A549 treated with DMSO at 1 μM for 4 hours (cell line): Measurements from ENCODE around the gene CHST13. TPM values are rescaled to one million over a fixed set of nuclear protein-coding genes. Genes with fewer than 3 reads are reported as not detected.

Experiments used
- total RNA-seq: library from RNA; stranded (reverse); fragments of 200-300 nt; extraction: Qiagen RNA extraction; gene quantifications from 5 replicates; pipeline ENCODE4 v1.2.3, GENCODE V29; 2022; ENCODE audit warnings: low read depth

The CHST13 gene
- total RNA-seq: 0.25 to 1.0 TPM (median 0.67 TPM) in 5 replicates

GRCh38 chr3:126523745-126524428 is at the start of gene CHST13:
CHST13 (plus strand) TSS chr3:126524155; CDS start chr3:126524333, 178 bp downstream.

GRCh38 chr3:126475413-126476114 is 48.4 kb upstream of the CHST13 start, which contains the start of gene ZXDC:
ZXDC (minus strand) TSS chr3:126475891; CDS start chr3:126475865, 26 bp downstream.

GRCh38 chr3:126517291-126517951 is 6.5 kb upstream of the CHST13 start, which contains the start of gene UROC1:
UROC1 (minus strand) TSS chr3:126517773; CDS start chr3:126517719, 54 bp downstream.

GRCh38 chr3:126558336-126559071 is 34.5 kb downstream of the CHST13 start, which contains the start of gene C3orf22:
C3orf22 (minus strand) TSS chr3:126558932; CDS start chr3:126553390, 5,542 bp downstream.

Other genes starting within 250 kb of the CHST13 start
- gene KLF15, start 166.7 kb upstream of the CHST13 start, total RNA-seq: 0.06 to 0.08 TPM (median 0.08 TPM) in 5 replicates
- not detected in 5 replicates for gene CFAP100, start 129.2 kb upstream of the CHST13 start, total RNA-seq
- 6.8 to 9.2 TPM (median 8.3 TPM) in 5 replicates for gene ZXDC, start 48.3 kb upstream of the CHST13 start, total RNA-seq
- gene UROC1, start 6.4 kb upstream of the CHST13 start, total RNA-seq: not detected in 5 replicates
- gene C3orf22, start 34.8 kb downstream of the CHST13 start, total RNA-seq: not detected in 5 replicates
- gene TXNRD3, start 131.0 kb downstream of the CHST13 start, total RNA-seq: 5.3 to 8.5 TPM (median 7.4 TPM) in 5 replicates
- 17.8 to 20.2 TPM (median 19.8 TPM) in 5 replicates for gene CHCHD6, start 180.1 kb downstream of the CHST13 start, total RNA-seq